Astrocyte of the spinal cord (primary cell): Measurements from ENCODE around the gene FOXL1.
A peak's percentile ranks its signal among the peaks of the same experiment; 100 is the strongest.

Source experiments
- DNase-seq: peaks from one replicate; pipeline ENCODE4 v3.0.0; 2011; ENCODE audit warnings: low read depth, low spot score
- H3K4me3 ChIP-seq: 2 replicates; pipeline ENCODE4 v1.5.1; 2011; ENCODE audit warnings: low read depth, mild to moderate bottlenecking, low read length, moderate library complexity
- CTCF ChIP-seq: IDR thresholded peaks from 2 replicates; pipeline ENCODE4 v1.5.1; 2012; ENCODE audit warnings: low read depth, mild to moderate bottlenecking, low read length, inconsistent platforms
- in situ Hi-C: cut with HindIII; loops from 2 replicates; pipeline ENCODE4 v1.10.0; 2017; ENCODE audit warnings: low sequenced_read_pairs

The FOXL1 gene

GRCh38 chr16:86547286-86547685 lies 31.1 kb upstream of the FOXL1 start:
- H3K4me3 ChIP-seq, result no peak overlapping the region
- in situ Hi-C loops, result no loop called here
- no peak for TF ChIP-seq CTCF
- no peak for DNase-seq

- in situ Hi-C loops, result no loop called here
- no peak overlapping the region for H3K4me3 ChIP-seq
- DNase-seq, result no peak
- no peak for TF ChIP-seq CTCF
These were observed 29.1 kb upstream of the FOXL1 start for GRCh38 chr16:86549076-86549892.

- DNase-seq, result no peak
- TF ChIP-seq CTCF, result no peak
- H3K4me3 ChIP-seq, result no peak overlapping the region
- in situ Hi-C loops, result loop anchor here (25.0 kb wide), 1 partner anchor 512 kb away; no protein-coding TSS in a partner anchor
These were observed 28.5 kb upstream of the FOXL1 start for GRCh38 chr16:86549893-86550190.

GRCh38 chr16:86550281-86550680 lies 28.1 kb upstream of the FOXL1 start:
- DNase-seq, result no peak
- H3K4me3 ChIP-seq, result no peak overlapping the region
- in situ Hi-C loops, result loop anchor here (25.0 kb wide), 1 partner anchor 512 kb away; no protein-coding TSS in a partner anchor
- no peak for TF ChIP-seq CTCF

DNA sequence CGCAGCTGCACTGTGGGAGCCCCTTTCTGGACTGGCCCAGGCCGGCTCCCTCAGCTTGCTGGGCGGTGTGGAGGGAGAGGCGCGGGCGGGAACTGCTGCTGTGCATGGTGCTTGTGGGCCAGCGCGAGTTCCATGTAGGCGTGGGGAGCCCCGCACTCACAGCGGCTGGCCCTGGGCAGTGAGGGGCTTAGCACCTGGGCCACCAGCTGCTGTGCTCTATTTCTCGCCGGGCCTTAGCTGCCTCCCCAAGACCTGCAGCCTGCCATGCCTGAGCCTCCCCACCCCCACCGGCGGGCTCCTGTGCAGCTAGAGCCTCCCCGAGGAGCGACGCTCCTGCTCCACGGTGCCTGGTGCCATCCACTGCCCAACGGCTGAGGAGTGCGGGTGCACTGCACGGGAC lies 25.0 kb upstream of the FOXL1 start:
- H3K4me3 ChIP-seq, result no peak overlapping the region
- TF ChIP-seq CTCF, result no peak
- in situ Hi-C loops, result loop anchor here (25.0 kb wide), 1 partner anchor 509 kb away; no protein-coding TSS in a partner anchor
- no peak for DNase-seq

DNA sequence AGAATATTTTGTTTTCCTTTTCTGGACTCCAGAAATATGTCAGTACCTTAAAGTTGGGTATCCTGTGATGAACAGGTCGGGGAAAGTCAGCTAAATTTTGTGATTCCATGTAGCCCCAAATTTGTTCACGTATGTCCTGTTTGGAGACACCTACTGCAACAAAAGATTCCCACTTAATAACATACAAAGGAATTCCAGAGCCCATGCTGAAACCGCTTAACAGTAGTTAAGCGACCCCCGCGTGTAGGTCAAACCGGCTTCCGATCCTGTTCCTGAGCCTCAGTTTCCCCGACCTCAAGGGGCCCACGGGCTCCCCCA lies 23.8 kb upstream of the FOXL1 start:
- TF ChIP-seq CTCF, result no peak
- in situ Hi-C loops, result loop anchor here (25.0 kb wide), 1 partner anchor 508 kb away; no protein-coding TSS in a partner anchor
- DNase-seq, result no peak
- H3K4me3 ChIP-seq, result peak overlapping the region; percentile 99
